CD4-positive, alpha-beta T cell treated with Interleukin-15 for 4 hours (primary cell): Measurements from ENCODE around the gene NMNAT2.
"Not testable (repeated sequence)": the region's sequence is repeated elsewhere in the genome, so short reads cannot be mapped to it uniquely, and the experiment has no call there.

Experiments
- DNase-seq: peaks from one replicate; pipeline ENCODE4 v3.0.0-alpha.2; 2020; ENCODE audit warnings: low spot score

The NMNAT2 gene

GRCh38 chr1:183416850-183417771 lies 1.1 kb downstream of the NMNAT2 start:
- DNase-seq: no peak

GRCh38 chr1:183414365-183414764 lies 3.8 kb downstream of the NMNAT2 start:
- no peak for DNase-seq

GRCh38 chr1:183411091-183411490 lies 7.1 kb downstream of the NMNAT2 start:
- DNase-seq: no peak

GRCh38 chr1:183407961-183408360 lies 10.2 kb downstream of the NMNAT2 start:
- DNase-seq: no peak

GRCh38 chr1:183407474-183407873 lies 10.7 kb downstream of the NMNAT2 start:
- no peak for DNase-seq

GRCh38 chr1:183404476-183404875 lies 13.7 kb downstream of the NMNAT2 start:
- DNase-seq: no peak

GRCh38 chr1:183403498-183403897 lies 14.7 kb downstream of the NMNAT2 start:
- no peak for DNase-seq

- DNase-seq: not testable (repeated sequence)
Measured at GRCh38 chr1:183401565-183401964, 16.6 kb downstream of the NMNAT2 start.

GRCh38 chr1:183394435-183394834 lies 23.7 kb downstream of the NMNAT2 start:
- no peak for DNase-seq

- DNase-seq: no peak
Measured at GRCh38 chr1:183391863-183392262, 26.3 kb downstream of the NMNAT2 start.

GRCh38 chr1:183390561-183390960 lies 27.6 kb downstream of the NMNAT2 start:
- no peak for DNase-seq

GRCh38 chr1:183388735-183389134 lies 29.4 kb downstream of the NMNAT2 start:
- no peak for DNase-seq

GRCh38 chr1:183385340-183386144 lies 32.6 kb downstream of the NMNAT2 start:
- DNase-seq: no peak

- DNase-seq: no peak
Measured at GRCh38 chr1:183379951-183380350, 38.2 kb downstream of the NMNAT2 start.

GRCh38 chr1:183375381-183375780 lies 42.8 kb downstream of the NMNAT2 start:
- DNase-seq: no peak

- no peak for DNase-seq
Measured at GRCh38 chr1:183374825-183375224, 43.4 kb downstream of the NMNAT2 start.

- no peak for DNase-seq
Measured at GRCh38 chr1:183372586-183373230, 45.5 kb downstream of the NMNAT2 start.

GRCh38 chr1:183370399-183371058 lies 47.7 kb downstream of the NMNAT2 start:
- no peak for DNase-seq

GRCh38 chr1:183368213-183369108 lies 49.7 kb downstream of the NMNAT2 start:
- DNase-seq: no peak

- no peak for DNase-seq
Measured at GRCh38 chr1:183366116-183366515, 52.1 kb downstream of the NMNAT2 start.

- DNase-seq: no peak
Measured at GRCh38 chr1:183365676-183366075, 52.5 kb downstream of the NMNAT2 start.
